Right ventricle myocardium inferior (tissue), 1 donor: ENCODE data around the gene ARV1. TPM values are rescaled to one million over a fixed set of nuclear protein-coding genes. Genes with fewer than 3 reads are reported as not detected.

Experiments
- total RNA-seq: library from RNA; stranded (reverse); fragmentation: NEBNext Ultra II Directional; extraction: Animal tissue kit (Norgen Biotek cat#: 25700); gene quantifications from one replicate; pipeline ENCODE4 v1.2.1, GENCODE V29; 2021
- donor health status: DM: no; HTN: yes; CAD: no; lungs with severe emphysema.

Gene ARV1
- total RNA-seq, 1 donor from 2014 or later = 17.3 TPM

Other genes with a start within 250 kb of the ARV1 start
- 0.27 TPM for gene CAPN9, start 231.7 kb upstream of the ARV1 start, total RNA-seq
- gene C1orf198, start 110.6 kb upstream of the ARV1 start, total RNA-seq = 46.0 TPM
- 6.7 TPM for gene TTC13, start 233 bp upstream of the ARV1 start, total RNA-seq
- gene FAM89A, start 61.2 kb downstream of the ARV1 start, total RNA-seq = 8.9 TPM
- gene TRIM67, start 183.0 kb downstream of the ARV1 start, total RNA-seq = 0.11 TPM